GM12891 (cell line): Measurements from ENCODE around the gene IL17RD.

Source experiments
- PAX5 ChIP-seq: IDR thresholded peaks from 2 replicates; pipeline ENCODE4 v1.6.1; 2011; ENCODE audit warnings: low read length, moderate library complexity, mild to moderate bottlenecking; ENCODE audit not compliant: insufficient read depth, severe bottlenecking
- POLR2A ChIP-seq: IDR thresholded peaks from 2 replicates; pipeline ENCODE4 v1.6.1; 2011; ENCODE audit warnings: low read depth, low read length, control low read depth
- POLR2AphosphoS5 ChIP-seq: IDR thresholded peaks from 2 replicates; pipeline ENCODE4 v1.6.1; 2011; ENCODE audit warnings: low read depth, low read length, control low read depth
- POU2F2 ChIP-seq: IDR thresholded peaks from 2 replicates; pipeline ENCODE4 v1.6.1; 2011; ENCODE audit warnings: low read depth, mild to moderate bottlenecking, control low read depth, low read length, moderate library complexity
- SPI1 ChIP-seq: IDR thresholded peaks from 2 replicates; pipeline ENCODE4 v1.6.1; 2011; ENCODE audit warnings: low read depth, low read length, control low read depth
- TAF1 ChIP-seq: IDR thresholded peaks from 2 replicates; pipeline ENCODE4 v1.6.1; 2011; ENCODE audit warnings: low read depth, low read length, control low read depth

DNA sequence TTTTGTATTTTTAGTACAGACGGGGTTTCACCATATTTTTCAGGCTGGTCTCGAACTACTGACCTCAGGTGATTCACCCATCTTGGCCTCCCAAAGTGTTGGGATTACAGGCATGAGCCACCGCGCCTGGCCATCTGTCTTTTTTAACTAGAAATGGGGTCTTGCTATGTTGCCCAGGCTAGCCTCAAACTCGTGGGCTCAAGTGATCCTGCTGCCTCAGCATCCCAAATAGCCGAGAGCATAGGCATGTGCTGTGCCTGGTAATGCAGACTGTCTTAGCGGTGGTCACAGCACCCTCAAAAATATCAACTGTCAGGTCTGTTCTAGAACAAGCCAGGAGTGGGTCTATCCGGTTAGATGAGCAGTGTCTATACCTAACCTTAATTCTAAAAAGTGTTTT, 56.5 kb downstream of the IL17RD start:
- TF ChIP-seq POLR2AphosphoS5, result no peak
- TF ChIP-seq POU2F2, result no peak
- no peak for TF ChIP-seq POLR2A
- TF ChIP-seq TAF1, result no peak
- no peak for TF ChIP-seq PAX5
- no peak for TF ChIP-seq SPI1
